Measurements from ENCODE around the gene SNX3. TPM values are rescaled to one million over a fixed set of nuclear protein-coding genes. Genes with fewer than 3 reads are reported as not detected.

The SNX3 gene
- total RNA-seq, 1 experiment from 2014 or later: 80.7 TPM

DNA sequence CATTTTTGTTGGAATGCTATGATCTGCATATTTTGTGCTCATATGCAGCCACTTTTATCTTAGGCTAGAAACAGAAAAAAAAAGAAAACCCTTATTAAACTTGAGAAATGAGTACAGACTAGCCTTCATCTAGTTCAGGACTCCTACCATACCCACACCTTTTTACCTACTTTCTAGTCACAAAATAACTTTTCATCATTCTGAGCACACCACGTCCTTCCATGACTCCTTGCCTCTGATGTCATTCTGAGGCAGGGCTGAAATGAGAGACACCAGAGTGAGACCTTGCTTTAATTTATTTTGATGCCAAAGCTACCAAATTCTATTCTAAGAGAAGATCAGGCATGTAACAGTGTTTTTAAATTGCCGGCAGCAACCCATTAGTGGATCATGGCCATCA lies 38.8 kb downstream of the SNX3 start:
- no peak overlapping the region for H2AFZ ChIP-seq (ENCODE audit: low read length)
- no peak overlapping the region for H4K91ac ChIP-seq (ENCODE audit: insufficient read length, low read depth, low read length)
- H3K4me2 ChIP-seq (ENCODE audit: insufficient read depth, insufficient read length, low read length): no peak overlapping the region
- H2BK5ac ChIP-seq (ENCODE audit: insufficient read length, low read length): no peak overlapping the region
- H3T11ph ChIP-seq (ENCODE audit: low read length): no peak overlapping the region
- H2BK20ac ChIP-seq (ENCODE audit: low read depth, low read length, poor library complexity, severe bottlenecking): no peak overlapping the region
- H3K18ac ChIP-seq (ENCODE audit: insufficient read length, low read depth, low read length): no peak overlapping the region
- Mint-ChIP-seq H3K4me1 (peaks cover 10% of the 10 kb centered on the region in 2 experiments), H3K4me3 (no peak overlapping the region), H3K27me3 (ENCODE audit: low read depth) (no peaks in the 10 kb centered on the region), H3K36me3 (ENCODE audit: insufficient read depth in 1 of 3, low read depth in 3 of 3) (peaks cover 7 to 30% (median 26%) of the 10 kb centered on the region in 3 experiments; a peak in 6 of 7 replicates), H3K9me3 (no peaks in the 10 kb centered on the region), H3K27ac (no peak overlapping the region; a peak in 1 of 7 replicates)
- H3K56ac ChIP-seq (ENCODE audit: insufficient read length, low read depth, low read length): no peak overlapping the region
- no CpG with 5 or more reads among the region's 2 CpGs for WGBS (ENCODE audit: extremely low coverage, insufficient read length, low lambda C conversion rate)
- no peaks in the 10 kb centered on the region for H3K9me3 ChIP-seq (ENCODE audit: control insufficient read depth, low read depth, low read length)
- no peak overlapping the region for H3K14ac ChIP-seq (ENCODE audit: insufficient read depth, low read length)
- H2BK120ac ChIP-seq (ENCODE audit: low read depth, low read length, poor library complexity, severe bottlenecking): no peak overlapping the region
- no peak overlapping the region for H3K27ac ChIP-seq (ENCODE audit: insufficient read length, low read depth, low read length)
- H3K79me1 ChIP-seq (ENCODE audit: insufficient read depth, low read depth, low read length, poor library complexity, severe bottlenecking): peaks cover 2% of the 10 kb centered on the region
- no peaks in the 10 kb centered on the region for H3K23me2 ChIP-seq (ENCODE audit: insufficient read length, low read depth, low read length, poor library complexity, severe bottlenecking)
- no peaks in the 10 kb centered on the region for H3K79me2 ChIP-seq (ENCODE audit: insufficient read depth, low read length)
- H3K27me3 ChIP-seq (ENCODE audit: insufficient read depth, low read length): no peaks in the 10 kb centered on the region
- H3K4ac ChIP-seq (ENCODE audit: low read depth, low read length): no peak overlapping the region
- no peak overlapping the region for H3K9ac ChIP-seq (ENCODE audit: extremely low read depth, insufficient read length, low read length)
- TF ChIP-seq CTCF (conservative IDR thresholded peaks at IDR 0.05): no peak
- H4K8ac ChIP-seq (replicated peaks; ENCODE audit: insufficient read length, low read depth, low read length): no peak overlapping the region
- DNase-seq: no peak
- H2BK15ac ChIP-seq (ENCODE audit: low read depth, low read length): no peak overlapping the region
- no peak overlapping the region for H2BK12ac ChIP-seq (ENCODE audit: insufficient read length, low read depth, low read length)
- H2AK5ac ChIP-seq (ENCODE audit: insufficient read length, low read length): no peak overlapping the region
- H3K4me1 ChIP-seq (ENCODE audit: insufficient read depth, low read length): no peaks in the 10 kb centered on the region
- H4K5ac ChIP-seq (ENCODE audit: insufficient read length, low read depth, low read length): no peak overlapping the region
- H3K23ac ChIP-seq (ENCODE audit: insufficient read length, low read depth, low read length): no peak overlapping the region
- H4K20me1 ChIP-seq (ENCODE audit: control insufficient read depth, insufficient read depth, insufficient read length): no peaks in the 10 kb centered on the region

Data from H9 (cell line).